Peyer's patch (tissue), 4 donors: Measurements from ENCODE around the gene SPINT3. TPM values are rescaled to one million over a fixed set of nuclear protein-coding genes. Genes with fewer than 3 reads are reported as not detected.
A peak's percentile ranks its signal among the peaks of the same experiment; 100 is the strongest.

ENCODE experiments used
- DNase-seq, 3 donors: peaks; one replicate each; pipeline ENCODE4 v3.0.0-alpha.2; 2017 to 2019
- H3K27ac ChIP-seq, 4 donors: fragments of 200-600 bp; sonication (generic); one replicate each; pipeline ENCODE4 v1.5.1; 2016 to 2019
- H3K27me3 ChIP-seq, 2 donors: fragments of 200-600 bp; sonication (generic); one replicate each; pipeline ENCODE4 v1.5.1; 2019
- H3K36me3 ChIP-seq, 3 donors: fragments of 200-600 bp; sonication (generic); one replicate each; pipeline ENCODE4 v1.5.1; 2016 to 2019
- H3K4me1 ChIP-seq, 4 donors: fragments of 200-600 bp; sonication (generic); one replicate each; pipeline ENCODE4 v1.5.1; 2016 to 2019
- H3K4me3 ChIP-seq, 4 donors: fragments of 200-600 bp; sonication (generic); 1 replicate in 3 of 4; 2 replicates in 1 of 4; pipeline ENCODE4 v1.5.1; 2016 to 2019; ENCODE audit warnings: mild to moderate bottlenecking in 1 of 4
- H3K9me3 ChIP-seq, 4 donors: fragments of 200-600 bp; sonication (generic); one replicate each; pipeline ENCODE4 v1.5.1; 2016 to 2019; ENCODE audit warnings: mild to moderate bottlenecking in 1 of 4
- POLR2A ChIP-seq, 2 donors: fragments of 450-650 bp; IDR thresholded peaks; one replicate each; pipeline ENCODE4 v1.5.1; 2017; ENCODE audit warnings: antibody characterized with exemption in 2 of 2, mild to moderate bottlenecking in 2 of 2, moderate library complexity in 2 of 2
- total RNA-seq, 4 donors: library from RNA; depleted of rRNA; stranded (reverse); fragments of >200 nt; gene quantifications; one replicate each; pipeline ENCODE4 v1.1.0, GENCODE V29; 2016
- TF ChIP-seq, protein P1 (sequence below), 6 experiments: fragments of 450-650 bp in 4 of 6; fragments of 200-600 bp in 2 of 6; sonication (generic) in 1 of 6; IDR thresholded peaks; one replicate each; pipeline ENCODE4 v1.5.1; 2017 to 2019; ENCODE audit warnings: antibody characterized with exemption in 6 of 6, mild to moderate bottlenecking in 3 of 6, moderate library complexity in 1 of 6

Gene SPINT3
- total RNA-seq, 4 donors from 2014 or later: not detected

GRCh38 chr20:45509091-45509490 is 6.3 kb downstream of the SPINT3 start:
- Histone ChIP-seq H3K4me3 (no peak overlapping the region), H3K36me3 (no peaks in the 10 kb centered on the region), H3K27me3 (no peaks in the 10 kb centered on the region), H3K9me3 (no peaks in the 10 kb centered on the region), H3K27ac (no peak overlapping the region), H3K4me1 (peaks cover 0 to 4% (median 0%) of the 10 kb centered on the region in 4 donors)
- TF ChIP-seq, protein P1, sequence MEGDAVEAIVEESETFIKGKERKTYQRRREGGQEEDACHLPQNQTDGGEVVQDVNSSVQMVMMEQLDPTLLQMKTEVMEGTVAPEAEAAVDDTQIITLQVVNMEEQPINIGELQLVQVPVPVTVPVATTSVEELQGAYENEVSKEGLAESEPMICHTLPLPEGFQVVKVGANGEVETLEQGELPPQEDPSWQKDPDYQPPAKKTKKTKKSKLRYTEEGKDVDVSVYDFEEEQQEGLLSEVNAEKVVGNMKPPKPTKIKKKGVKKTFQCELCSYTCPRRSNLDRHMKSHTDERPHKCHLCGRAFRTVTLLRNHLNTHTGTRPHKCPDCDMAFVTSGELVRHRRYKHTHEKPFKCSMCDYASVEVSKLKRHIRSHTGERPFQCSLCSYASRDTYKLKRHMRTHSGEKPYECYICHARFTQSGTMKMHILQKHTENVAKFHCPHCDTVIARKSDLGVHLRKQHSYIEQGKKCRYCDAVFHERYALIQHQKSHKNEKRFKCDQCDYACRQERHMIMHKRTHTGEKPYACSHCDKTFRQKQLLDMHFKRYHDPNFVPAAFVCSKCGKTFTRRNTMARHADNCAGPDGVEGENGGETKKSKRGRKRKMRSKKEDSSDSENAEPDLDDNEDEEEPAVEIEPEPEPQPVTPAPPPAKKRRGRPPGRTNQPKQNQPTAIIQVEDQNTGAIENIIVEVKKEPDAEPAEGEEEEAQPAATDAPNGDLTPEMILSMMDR (IDR thresholded peaks at IDR 0.05): no peak
- no peak for TF ChIP-seq POLR2A (IDR thresholded peaks at IDR 0.05)
- no peak for DNase-seq

DNA sequence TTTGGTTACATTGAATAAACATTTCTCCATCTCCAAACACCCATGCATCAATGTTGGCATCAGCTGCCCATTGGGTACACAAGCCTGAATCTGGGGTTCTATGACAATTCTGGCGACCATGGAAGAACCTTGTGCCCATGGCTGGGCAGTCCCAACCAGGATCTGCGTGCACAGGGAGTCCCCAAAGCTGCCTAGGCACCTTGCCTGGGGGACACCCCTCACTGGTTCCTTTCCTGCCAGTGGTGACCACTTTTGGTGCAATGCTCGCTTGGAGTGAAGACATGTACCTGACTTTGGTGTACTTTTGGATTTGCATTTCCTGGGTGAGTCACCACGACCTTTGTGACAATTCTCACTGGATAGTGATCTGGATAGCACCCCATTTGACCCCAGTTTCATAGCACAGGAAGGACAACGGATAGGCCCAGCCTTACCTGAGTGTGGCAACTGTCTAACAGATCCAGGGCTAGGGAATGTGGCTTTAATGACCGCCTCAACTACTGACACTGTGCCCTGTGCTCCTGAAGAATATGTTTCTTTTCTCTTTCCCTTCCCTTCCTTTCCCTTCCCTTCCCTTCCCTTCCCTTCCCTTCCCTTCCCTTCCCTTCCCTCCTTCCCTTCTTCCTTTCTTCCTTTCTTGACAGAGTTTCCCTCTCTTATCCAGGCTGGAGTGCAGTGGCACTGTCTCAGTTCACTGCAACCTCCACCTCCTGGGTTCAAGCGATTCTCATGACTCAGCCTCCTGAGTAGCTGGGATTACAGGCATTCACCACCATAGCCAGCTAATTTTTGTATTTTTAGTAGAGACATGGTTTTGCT is 7.1 kb downstream of the SPINT3 start:
- DNase-seq: peak in 1 of 3 donors; percentile 75
- no peak for TF ChIP-seq POLR2A (IDR thresholded peaks at IDR 0.05)
- TF ChIP-seq, protein P1 (IDR thresholded peaks at IDR 0.05): no peak
- Histone ChIP-seq H3K4me1 (peaks cover 0 to 4% (median 0%) of the 10 kb centered on the region in 4 donors), H3K27ac (peak overlapping the region in 1 of 4 donors; percentile 43), H3K36me3 (no peaks in the 10 kb centered on the region), H3K9me3 (no peaks in the 10 kb centered on the region), H3K27me3 (no peaks in the 10 kb centered on the region), H3K4me3 (no peak overlapping the region)

DNA sequence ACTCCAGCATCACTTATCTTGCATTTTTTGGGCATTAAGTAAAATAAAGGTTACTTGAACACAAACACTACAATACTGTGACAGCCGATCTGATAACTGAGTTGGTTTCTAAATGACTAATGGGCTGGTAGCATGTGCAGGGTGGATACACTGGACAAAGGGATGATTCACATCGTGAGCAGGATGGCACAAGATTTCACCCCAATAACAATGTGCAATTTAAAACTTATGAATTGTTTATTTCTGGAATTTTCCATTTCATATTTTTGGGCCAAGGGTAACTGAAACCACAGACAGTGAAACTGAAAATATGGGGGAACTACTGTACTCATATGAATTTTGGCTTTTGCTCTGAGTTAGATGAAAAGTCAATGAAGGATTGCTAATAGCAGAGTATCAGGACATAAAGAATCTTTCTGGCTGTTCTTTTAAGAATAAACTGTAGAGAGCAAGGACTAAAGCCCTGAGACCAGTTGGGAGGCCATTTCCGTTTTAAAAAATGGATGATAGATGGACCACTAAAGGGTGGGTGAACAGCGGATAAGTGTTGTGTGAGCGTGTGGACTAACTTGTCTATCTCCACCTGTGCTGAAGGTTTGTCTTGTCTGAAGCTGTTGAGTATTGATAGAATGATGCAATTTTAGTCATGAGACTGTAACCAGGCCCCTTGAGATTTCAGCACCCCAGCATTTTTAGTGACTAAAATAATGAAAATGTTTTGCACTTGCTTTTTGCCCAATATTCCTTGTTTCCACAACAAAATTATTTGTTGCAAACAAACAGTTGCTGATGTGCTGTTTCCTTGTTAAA is 8.2 kb downstream of the SPINT3 start:
- no peaks in the 10 kb centered on the region for H3K36me3 ChIP-seq
- no peak for DNase-seq
- H3K4me3 ChIP-seq: no peak overlapping the region
- H3K27ac ChIP-seq: no peak overlapping the region
- no peaks in the 10 kb centered on the region for H3K27me3 ChIP-seq
- H3K4me1 ChIP-seq: peaks cover 0 to 4% (median 0%) of the 10 kb centered on the region in 4 donors
- TF ChIP-seq POLR2A (IDR thresholded peaks at IDR 0.05): no peak
- TF ChIP-seq, protein P1 (IDR thresholded peaks at IDR 0.05): no peak
- H3K9me3 ChIP-seq: no peaks in the 10 kb centered on the region

DNA sequence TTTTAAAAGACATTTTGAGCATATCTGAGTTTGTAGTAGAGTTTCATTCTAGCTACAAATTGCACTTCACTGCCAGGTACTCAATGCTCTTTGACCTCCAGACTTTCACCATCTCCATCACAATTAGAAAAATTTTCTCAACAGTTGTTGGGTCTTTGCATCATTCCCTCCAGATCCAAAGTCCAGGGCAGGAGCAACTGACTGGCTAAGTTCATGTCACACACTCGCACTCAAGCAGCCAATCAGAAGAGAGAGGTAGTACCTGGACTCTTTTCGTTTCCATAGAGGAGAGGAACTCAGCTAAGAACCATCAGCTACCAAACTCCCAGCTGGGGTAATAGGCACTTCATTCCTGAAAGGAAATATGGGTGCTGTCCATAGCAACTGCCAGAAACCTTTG is 9.0 kb downstream of the SPINT3 start:
- Histone ChIP-seq H3K4me1 (peaks cover 0 to 4% (median 0%) of the 10 kb centered on the region in 4 donors), H3K27ac (no peak overlapping the region), H3K9me3 (no peaks in the 10 kb centered on the region), H3K27me3 (no peaks in the 10 kb centered on the region), H3K4me3 (no peak overlapping the region), H3K36me3 (no peaks in the 10 kb centered on the region)
- DNase-seq: no peak
- TF ChIP-seq POLR2A (IDR thresholded peaks at IDR 0.05): no peak
- TF ChIP-seq, protein P1 (IDR thresholded peaks at IDR 0.05): no peak

- DNase-seq: no peak
- Histone ChIP-seq H3K36me3 (no peaks in the 10 kb centered on the region), H3K9me3 (no peaks in the 10 kb centered on the region), H3K4me1 (peaks cover 0 to 13% (median 0%) of the 10 kb centered on the region in 4 donors), H3K27me3 (no peaks in the 10 kb centered on the region), H3K27ac (no peak overlapping the region), H3K4me3 (no peak overlapping the region)
- no peak for TF ChIP-seq POLR2A (IDR thresholded peaks at IDR 0.05)
- TF ChIP-seq, protein P1 (IDR thresholded peaks at IDR 0.05): no peak
Observed at GRCh38 chr20:45503403-45503802, 12.0 kb downstream of the SPINT3 start.
